Neural progenitor cell (in vitro differentiated cells): ENCODE data around the gene IL17RE. TPM values are rescaled to one million over a fixed set of nuclear protein-coding genes. Genes with fewer than 3 reads are reported as not detected.

Experiments used
- DNase-seq: peaks from one replicate; pipeline ENCODE4 v3.0.0-alpha.2; 2016; ENCODE audit warnings: low spot score
- H2AFZ ChIP-seq: fragments of 200-600 bp; sonication (generic); replicated peaks from 2 replicates; pipeline ENCODE4 v1.6.1; 2016; ENCODE audit warnings: antibody characterized with exemption
- H3F3A ChIP-seq: fragments of 200-600 bp; sonication (generic); 2 replicates; pipeline ENCODE4 v1.6.1; 2016; ENCODE audit warnings: antibody characterized with exemption, low read depth
- H3K27ac ChIP-seq: fragments of 200-600 bp; sonication (generic); 2 replicates; pipeline ENCODE4 v1.5.1; 2016; ENCODE audit warnings: mild to moderate bottlenecking
- H3K27me3 ChIP-seq: fragments of 200-600 bp; sonication (generic); 2 replicates; pipeline ENCODE4 v1.6.1; 2016; ENCODE audit warnings: mild to moderate bottlenecking, moderate library complexity
- H3K36me3 ChIP-seq: fragments of 200-600 bp; sonication (generic); 2 replicates; pipeline ENCODE4 v1.5.1; 2016
- H3K4me1 ChIP-seq: fragments of 200-600 bp; sonication (generic); 2 replicates; pipeline ENCODE4 v1.6.1; 2016; ENCODE audit warnings: mixed run types
- H3K4me2 ChIP-seq: fragments of 200-600 bp; sonication (generic); 2 replicates; pipeline ENCODE4 v1.6.1; 2016
- H3K4me3 ChIP-seq: fragments of 200-600 bp; sonication (generic); 2 replicates; pipeline ENCODE4 v1.5.1; 2016
- H3K79me2 ChIP-seq: fragments of 200-600 bp; sonication (generic); 2 replicates; pipeline ENCODE4 v1.6.1; 2016; ENCODE audit warnings: low read depth
- H3K9ac ChIP-seq: fragments of 200-600 bp; sonication (generic); 2 replicates; pipeline ENCODE4 v1.6.1; 2016
- H3K9me3 ChIP-seq: fragments of 200-600 bp; sonication (generic); 2 replicates; pipeline ENCODE4 v1.5.1; 2016; ENCODE audit warnings: low read depth
- H4K20me1 ChIP-seq: fragments of 200-600 bp; sonication (generic); 2 replicates; pipeline ENCODE4 v1.6.1; 2016; ENCODE audit warnings: low read depth
- H3K27ac Mint-ChIP-seq: 3 replicates; pipeline ENCODE4 v1.8.0; 2021; ENCODE audit warnings: mixed read lengths
- H3K27me3 Mint-ChIP-seq: 2 replicates; pipeline ENCODE4 v1.8.0; 2022; ENCODE audit warnings: low read depth, mild to moderate bottlenecking, inconsistent platforms, moderate library complexity, mixed read lengths; ENCODE audit not compliant: insufficient read depth
- H3K36me3 Mint-ChIP-seq: 3 replicates; pipeline ENCODE4 v1.8.0; 2021; ENCODE audit warnings: mixed read lengths
- H3K4me1 Mint-ChIP-seq: 3 replicates; pipeline ENCODE4 v1.8.0; 2021; ENCODE audit warnings: mixed read lengths
- H3K4me3 Mint-ChIP-seq: 3 replicates; pipeline ENCODE4 v1.8.0; 2021; ENCODE audit warnings: mild to moderate bottlenecking, moderate library complexity, mixed read lengths
- H3K9me3 Mint-ChIP-seq: 3 replicates; pipeline ENCODE4 v1.8.0; 2020; ENCODE audit warnings: mixed read lengths
- EZH2 ChIP-seq: fragments of 200-600 bp; sonication (generic); IDR thresholded peaks from 2 replicates; pipeline ENCODE4 v1.6.1; 2017; ENCODE audit warnings: antibody characterized with exemption, mild to moderate bottlenecking, moderate library complexity
- EZH2phosphoT487 ChIP-seq: fragments of 200-600 bp; sonication (generic); IDR thresholded peaks from 2 replicates; pipeline ENCODE4 v1.6.1; 2017; ENCODE audit warnings: antibody characterized with exemption
- total RNA-seq: library from RNA; depleted of rRNA; stranded (reverse); fragments of >200 nt; gene quantifications from 2 replicates; pipeline ENCODE4 v1.2.3, GENCODE V29; 2015; ENCODE audit warnings: low replicate concordance
- TF ChIP-seq, protein P1 (sequence below): fragments of 200-600 bp; sonication (generic); IDR thresholded peaks from 2 replicates; pipeline ENCODE4 v1.5.1; 2017; ENCODE audit warnings: antibody characterized with exemption, mild to moderate bottlenecking

The IL17RE gene
- total RNA-seq, 1 donor from 2014 or later = not detected

DNA sequence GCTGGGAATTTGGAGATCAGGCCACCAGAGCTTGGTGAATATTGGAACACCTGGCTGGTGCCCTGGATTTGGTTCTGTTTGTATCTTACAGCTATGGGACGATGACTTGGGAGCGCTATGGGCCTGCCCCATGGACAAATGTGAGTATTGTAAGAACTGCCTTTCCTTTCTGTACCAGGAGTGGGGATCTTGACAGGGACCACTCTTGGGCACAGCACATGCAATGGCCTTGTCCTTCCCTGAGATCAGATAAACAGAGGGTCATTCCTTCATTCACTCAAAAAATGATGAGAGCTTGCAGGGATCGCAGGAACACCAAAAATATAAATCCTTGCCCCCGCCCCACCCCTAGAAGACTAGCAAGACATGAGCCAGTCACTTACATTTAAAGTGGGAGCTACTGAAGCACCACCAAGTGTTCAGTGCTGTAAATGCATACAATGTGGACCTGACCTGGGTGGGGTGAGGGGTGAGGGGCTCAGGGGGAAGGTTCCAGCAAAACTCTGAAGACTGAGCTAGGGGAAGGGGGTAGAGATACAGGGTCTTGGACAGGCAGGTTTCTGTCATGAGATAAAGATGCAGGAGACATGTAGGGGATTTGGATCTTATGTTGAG is 28.3 kb downstream of the IL17RE start:
- no peaks in the 10 kb centered on the region for H3K9me3 Mint-ChIP-seq
- H3K4me3 ChIP-seq = no peak overlapping the region
- DNase-seq = no peak

DNA sequence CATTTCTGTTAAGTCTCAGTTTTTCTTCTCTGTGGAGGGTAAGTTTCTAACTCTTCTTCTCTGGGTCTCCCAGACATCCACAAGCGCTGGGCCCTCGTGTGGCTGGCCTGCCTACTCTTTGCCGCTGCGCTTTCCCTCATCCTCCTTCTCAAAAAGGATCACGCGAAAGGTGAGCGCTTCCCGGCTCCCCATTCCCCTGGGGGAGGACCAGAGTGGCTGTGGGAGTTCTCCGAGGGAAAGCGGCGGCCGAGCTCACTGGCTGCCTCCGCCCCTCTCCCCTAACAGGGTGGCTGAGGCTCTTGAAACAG is 29.8 kb downstream of the IL17RE start:
- H3K36me3 ChIP-seq = no peaks in the 10 kb centered on the region
- H3F3A ChIP-seq = peaks cover 14% of the 10 kb centered on the region
- no peak overlapping the region for H3K9ac ChIP-seq
- no peak for TF ChIP-seq EZH2
- TF ChIP-seq EZH2phosphoT487 = no peak
- TF ChIP-seq, protein P1, sequence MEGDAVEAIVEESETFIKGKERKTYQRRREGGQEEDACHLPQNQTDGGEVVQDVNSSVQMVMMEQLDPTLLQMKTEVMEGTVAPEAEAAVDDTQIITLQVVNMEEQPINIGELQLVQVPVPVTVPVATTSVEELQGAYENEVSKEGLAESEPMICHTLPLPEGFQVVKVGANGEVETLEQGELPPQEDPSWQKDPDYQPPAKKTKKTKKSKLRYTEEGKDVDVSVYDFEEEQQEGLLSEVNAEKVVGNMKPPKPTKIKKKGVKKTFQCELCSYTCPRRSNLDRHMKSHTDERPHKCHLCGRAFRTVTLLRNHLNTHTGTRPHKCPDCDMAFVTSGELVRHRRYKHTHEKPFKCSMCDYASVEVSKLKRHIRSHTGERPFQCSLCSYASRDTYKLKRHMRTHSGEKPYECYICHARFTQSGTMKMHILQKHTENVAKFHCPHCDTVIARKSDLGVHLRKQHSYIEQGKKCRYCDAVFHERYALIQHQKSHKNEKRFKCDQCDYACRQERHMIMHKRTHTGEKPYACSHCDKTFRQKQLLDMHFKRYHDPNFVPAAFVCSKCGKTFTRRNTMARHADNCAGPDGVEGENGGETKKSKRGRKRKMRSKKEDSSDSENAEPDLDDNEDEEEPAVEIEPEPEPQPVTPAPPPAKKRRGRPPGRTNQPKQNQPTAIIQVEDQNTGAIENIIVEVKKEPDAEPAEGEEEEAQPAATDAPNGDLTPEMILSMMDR = no peak
- H3K27ac Mint-ChIP-seq = no peak overlapping the region
- H3K27me3 Mint-ChIP-seq = no peaks in the 10 kb centered on the region
- no peaks in the 10 kb centered on the region for H3K9me3 Mint-ChIP-seq
- H3K79me2 ChIP-seq = peaks cover 6% of the 10 kb centered on the region
- H2AFZ ChIP-seq = peak overlapping the region; percentile 77
- peaks cover 8% of the 10 kb centered on the region for H3K4me1 ChIP-seq
- peak overlapping the region; percentile 99 for H3K4me3 Mint-ChIP-seq
- no peak for DNase-seq
- H3K27me3 ChIP-seq = peaks cover 11% of the 10 kb centered on the region
- no peaks in the 10 kb centered on the region for H4K20me1 ChIP-seq
- peaks cover 2% of the 10 kb centered on the region for H3K36me3 Mint-ChIP-seq
- H3K4me1 Mint-ChIP-seq = peaks cover 20% of the 10 kb centered on the region
- H3K4me2 ChIP-seq = peak overlapping the region; percentile 83
- H3K27ac ChIP-seq = no peak overlapping the region
- peak overlapping the region; percentile 60 for H3K4me3 ChIP-seq
- H3K9me3 ChIP-seq = no peaks in the 10 kb centered on the region

More for the DNA sequence above, 28.3 kb downstream of the IL17RE start:
- Mint-ChIP-seq H3K4me1 (peaks cover 20% of the 10 kb centered on the region), H3K27me3 (no peaks in the 10 kb centered on the region), H3K4me3 (peak overlapping the region; percentile 63), H3K27ac (no peak overlapping the region), H3K36me3 (peaks cover 2% of the 10 kb centered on the region)
- Histone ChIP-seq H3K27ac (no peak overlapping the region), H3K9ac (no peak overlapping the region), H3K9me3 (no peaks in the 10 kb centered on the region), H3K4me1 (peaks cover 8% of the 10 kb centered on the region), H4K20me1 (no peaks in the 10 kb centered on the region), H3K79me2 (peaks cover 6% of the 10 kb centered on the region), H3K27me3 (peaks cover 11% of the 10 kb centered on the region), H3K36me3 (no peaks in the 10 kb centered on the region), H3F3A (peaks cover 14% of the 10 kb centered on the region), H3K4me2 (no peak overlapping the region), H2AFZ (no peak overlapping the region)
- TF ChIP-seq, protein P1 = no peak
- TF ChIP-seq EZH2phosphoT487 (no peak), EZH2 (no peak)

DNA sequence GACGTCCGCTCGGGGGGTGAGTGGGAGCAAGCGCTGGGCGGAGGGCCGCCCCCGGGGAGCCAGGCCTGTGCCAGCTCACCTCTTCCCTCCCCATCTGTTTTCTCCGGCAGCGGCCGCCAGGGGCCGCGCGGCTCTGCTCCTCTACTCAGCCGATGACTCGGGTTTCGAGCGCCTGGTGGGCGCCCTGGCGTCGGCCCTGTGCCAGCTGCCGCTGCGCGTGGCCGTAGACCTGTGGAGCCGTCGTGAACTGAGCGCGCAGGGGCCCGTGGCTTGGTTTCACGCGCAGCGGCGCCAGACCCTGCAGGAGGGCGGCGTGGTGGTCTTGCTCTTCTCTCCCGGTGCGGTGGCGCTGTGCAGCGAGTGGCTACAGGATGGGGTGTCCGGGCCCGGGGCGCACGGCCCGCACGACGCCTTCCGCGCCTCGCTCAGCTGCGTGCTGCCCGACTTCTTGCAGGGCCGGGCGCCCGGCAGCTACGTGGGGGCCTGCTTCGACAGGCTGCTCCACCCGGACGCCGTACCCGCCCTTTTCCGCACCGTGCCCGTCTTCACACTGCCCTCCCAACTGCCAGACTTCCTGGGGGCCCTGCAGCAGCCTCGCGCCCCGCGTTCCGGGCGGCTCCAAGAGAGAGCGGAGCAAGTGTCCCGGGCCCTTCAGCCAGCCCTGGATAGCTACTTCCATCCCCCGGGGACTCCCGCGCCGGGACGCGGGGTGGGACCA is 30.4 kb downstream of the IL17RE start:
- H3K9me3 ChIP-seq = no peaks in the 10 kb centered on the region
- TF ChIP-seq EZH2phosphoT487 = no peak
- TF ChIP-seq, protein P1 = peak; percentile 73
- peak; percentile 46 for TF ChIP-seq EZH2
- H3K4me3 Mint-ChIP-seq = peak overlapping the region; percentile 99
- H3K27ac ChIP-seq = peak overlapping the region; percentile 80
- peak overlapping the region; percentile 65 for H3K9ac ChIP-seq
- peaks cover 6% of the 10 kb centered on the region for H3K79me2 ChIP-seq
- H3K4me1 Mint-ChIP-seq = peaks cover 20% of the 10 kb centered on the region
- no peaks in the 10 kb centered on the region for H3K36me3 ChIP-seq
- H3K27me3 ChIP-seq = peaks cover 11% of the 10 kb centered on the region
- H3K36me3 Mint-ChIP-seq = peaks cover 3% of the 10 kb centered on the region
- H3K27ac Mint-ChIP-seq = no peak overlapping the region
- H3K9me3 Mint-ChIP-seq = no peaks in the 10 kb centered on the region
- peak overlapping the region; percentile 60 for H3K4me3 ChIP-seq
- peak overlapping the region; percentile 77 for H2AFZ ChIP-seq
- peaks cover 14% of the 10 kb centered on the region for H3F3A ChIP-seq
- no peaks in the 10 kb centered on the region for H4K20me1 ChIP-seq
- peak; percentile 90 for DNase-seq
- H3K4me1 ChIP-seq = peaks cover 8% of the 10 kb centered on the region
- H3K27me3 Mint-ChIP-seq = no peaks in the 10 kb centered on the region
- peak overlapping the region; percentile 83 for H3K4me2 ChIP-seq
